NCI-H460 (cell line): Measurements from ENCODE around the gene SNU13. TPM values are rescaled to one million over a fixed set of nuclear protein-coding genes. Genes with fewer than 3 reads are reported as not detected.
A peak's percentile ranks its signal among the peaks of the same experiment; 100 is the strongest.
"Not testable (repeated sequence)": the region's sequence is repeated elsewhere in the genome, so short reads cannot be mapped to it uniquely, and the experiment has no call there.

Experiments
- DNase-seq: peaks from one replicate; pipeline ENCODE4 v3.0.0-alpha.2; 2016; ENCODE audit warnings: low read depth; ENCODE audit errors: extremely low read depth
- total RNA-seq: library from RNA; depleted of rRNA; stranded (reverse); fragments of >200 nt; shearing (Covaris generic); gene quantifications from 2 replicates; pipeline ENCODE4 v1.2.3, GENCODE V29; 2014

SNU13 gene
- total RNA-seq, 1 experiment from 2014 or later, result 105 TPM

GRCh38 chr22:41682033-41682807, 6.4 kb downstream of the SNU13 start:
- no peak for DNase-seq

GRCh38 chr22:41681616-41682015, 7.1 kb downstream of the SNU13 start:
- DNase-seq, result no peak

GRCh38 chr22:41676134-41676533, 12.5 kb downstream of the SNU13 start:
- DNase-seq, result no peak

GRCh38 chr22:41674846-41675340, 13.8 kb downstream of the SNU13 start:
- DNase-seq, result no peak

GRCh38 chr22:41672780-41673509, 15.7 kb downstream of the SNU13 start:
- DNase-seq, result peak; percentile 45

- DNase-seq, result peak; percentile 26
These were observed 16.6 kb downstream of the SNU13 start for GRCh38 chr22:41672096-41672495.

GRCh38 chr22:41668971-41669911, 19.4 kb downstream of the SNU13 start:
- peak; percentile 18 for DNase-seq

- DNase-seq, result no peak
These were observed 23.7 kb downstream of the SNU13 start for GRCh38 chr22:41664951-41665350.

- DNase-seq, result no peak
These were observed 24.2 kb downstream of the SNU13 start for GRCh38 chr22:41664490-41664889.

GRCh38 chr22:41663594-41663993, 25.1 kb downstream of the SNU13 start:
- not testable (repeated sequence) for DNase-seq

GRCh38 chr22:41661713-41662112, 27.0 kb downstream of the SNU13 start:
- no peak for DNase-seq

GRCh38 chr22:41661088-41661487, 27.6 kb downstream of the SNU13 start:
- no peak for DNase-seq

- no peak for DNase-seq
These were observed 28.3 kb downstream of the SNU13 start for GRCh38 chr22:41660416-41660815.

- no peak for DNase-seq
These were observed 28.7 kb downstream of the SNU13 start for GRCh38 chr22:41659941-41660340.

GRCh38 chr22:41658869-41659268, 29.8 kb downstream of the SNU13 start:
- no peak for DNase-seq

- no peak for DNase-seq
These were observed 31.0 kb downstream of the SNU13 start for GRCh38 chr22:41657709-41658108.

GRCh38 chr22:41656556-41656955, 32.1 kb downstream of the SNU13 start:
- DNase-seq, result no peak

GRCh38 chr22:41654322-41654721, 34.3 kb downstream of the SNU13 start:
- no peak for DNase-seq

GRCh38 chr22:41650821-41651220, 37.8 kb downstream of the SNU13 start:
- DNase-seq, result no peak

GRCh38 chr22:41650229-41650628, 38.4 kb downstream of the SNU13 start:
- DNase-seq, result no peak

GRCh38 chr22:41648432-41648831, 40.2 kb downstream of the SNU13 start:
- DNase-seq, result no peak
